ENCODE measurements around the gene CD70. TPM values are rescaled to one million over a fixed set of nuclear protein-coding genes. Genes with fewer than 3 reads are reported as not detected.
"Not testable (repeated sequence)": the region's sequence is repeated elsewhere in the genome, so short reads cannot be mapped to it uniquely, and the experiment has no call there.

Gene CD70
- polyA plus RNA-seq, 2 donors: 0.20 to 0.26 TPM

- 44 to 58% methylated on average over 6 of the region's 6 CpGs for WGBS, 2 donors
- Histone ChIP-seq H3K27me3 (ENCODE audit: control insufficient read depth in 1 of 2, insufficient read depth in 2 of 2, low read length in 2 of 2) (no peaks in the 10 kb centered on the region), H3K4me3 (ENCODE audit: low read depth in 1 of 2, low read length in 2 of 2) (no peak overlapping the region)
These were observed 22.8 kb upstream of the CD70 start for GRCh38 chr19:6613711-6614110.

DNA sequence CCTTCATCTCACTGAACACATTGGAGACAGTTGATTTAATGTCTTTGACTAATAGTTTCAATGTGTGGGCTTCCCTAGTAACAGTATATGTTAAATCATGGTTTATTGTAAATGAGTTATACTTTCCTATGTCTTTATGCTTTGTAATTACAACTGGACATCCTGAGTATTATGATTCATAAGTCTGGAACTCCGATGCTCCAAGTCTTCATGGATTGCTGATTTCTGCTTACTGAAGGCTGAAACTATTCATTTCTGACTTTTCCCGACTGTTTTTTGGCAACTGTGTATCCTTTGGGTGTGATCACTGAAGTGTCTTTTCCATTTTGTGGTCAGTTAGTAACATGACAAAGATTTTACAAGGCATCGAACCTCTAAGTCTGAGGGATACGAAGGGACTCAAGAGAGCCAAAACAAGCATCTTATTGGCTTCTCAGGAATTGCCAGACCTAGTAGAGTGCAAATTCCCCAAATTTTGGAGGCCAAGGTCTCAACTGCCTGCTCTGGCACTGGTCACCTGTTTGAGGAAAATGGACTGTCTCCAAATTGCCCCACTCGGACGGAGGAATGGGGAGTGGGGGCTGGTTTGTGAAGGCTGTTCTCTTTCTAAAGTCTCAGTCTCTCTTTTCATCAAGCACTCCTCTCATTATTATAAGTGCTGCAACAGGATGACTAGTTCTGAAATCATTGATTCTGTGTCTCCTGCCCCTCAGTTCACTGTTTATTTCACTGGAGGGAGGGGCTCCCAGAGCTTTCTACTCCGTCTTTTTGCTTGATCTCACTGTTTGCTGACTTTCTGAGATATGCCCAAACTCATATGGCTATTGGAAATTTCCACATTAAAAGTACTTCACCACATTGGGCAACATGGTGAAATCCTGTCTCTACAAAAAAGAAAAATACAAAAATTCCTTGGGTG, 20.2 kb upstream of the CD70 start:
- Histone ChIP-seq H3K4me1 (ENCODE audit: control insufficient read depth in 2 of 2, insufficient read depth in 2 of 2, low read length in 1 of 2) (no peaks in the 10 kb centered on the region), H3K27me3 (ENCODE audit: control insufficient read depth in 1 of 2, insufficient read depth in 2 of 2, low read length in 2 of 2) (no peaks in the 10 kb centered on the region), H3K4me3 (ENCODE audit: low read depth in 1 of 2, low read length in 2 of 2) (no peak overlapping the region), H3K9me3 (ENCODE audit: control insufficient read depth in 2 of 2, insufficient read depth in 1 of 2, low read depth in 1 of 2, low read length in 1 of 2) (no peaks in the 10 kb centered on the region), H3K36me3 (ENCODE audit: control insufficient read depth in 2 of 2, insufficient read depth in 2 of 2, low read length in 1 of 2) (no peaks in the 10 kb centered on the region), H3K27ac (ENCODE audit: low read depth in 2 of 2, low read length in 1 of 2) (no peak overlapping the region)
- 33 to 42% methylated on average over 7 of the region's 7 CpGs for WGBS, 2 donors

More at GRCh38 chr19:6613711-6614110, 22.8 kb upstream of the CD70 start:
- Histone ChIP-seq H3K9me3 (ENCODE audit: control insufficient read depth in 2 of 2, insufficient read depth in 1 of 2, low read depth in 1 of 2, low read length in 1 of 2) (peaks cover 0 to 3% of the 10 kb centered on the region in 2 donors), H3K36me3 (ENCODE audit: control insufficient read depth in 2 of 2, insufficient read depth in 2 of 2, low read length in 1 of 2) (no peaks in the 10 kb centered on the region), H3K27ac (ENCODE audit: low read depth in 2 of 2, low read length in 1 of 2) (no peak overlapping the region), H3K4me1 (ENCODE audit: control insufficient read depth in 2 of 2, insufficient read depth in 2 of 2, low read length in 1 of 2) (no peaks in the 10 kb centered on the region)

GRCh38 chr19:6608940-6609339, 18.0 kb upstream of the CD70 start:
- Histone ChIP-seq H3K36me3 (ENCODE audit: control insufficient read depth in 2 of 2, insufficient read depth in 2 of 2, low read length in 1 of 2) (no peaks in the 10 kb centered on the region), H3K4me3 (ENCODE audit: low read depth in 1 of 2, low read length in 2 of 2) (no peak overlapping the region), H3K27ac (ENCODE audit: low read depth in 2 of 2, low read length in 1 of 2) (no peak overlapping the region), H3K27me3 (ENCODE audit: control insufficient read depth in 1 of 2, insufficient read depth in 2 of 2, low read length in 2 of 2) (no peaks in the 10 kb centered on the region), H3K9me3 (ENCODE audit: control insufficient read depth in 2 of 2, insufficient read depth in 1 of 2, low read depth in 1 of 2, low read length in 1 of 2) (no peaks in the 10 kb centered on the region), H3K4me1 (ENCODE audit: control insufficient read depth in 2 of 2, insufficient read depth in 2 of 2, low read length in 1 of 2) (no peaks in the 10 kb centered on the region)
- WGBS, 2 donors: 56 to 62% methylated on average over 5 of the region's 5 CpGs

DNA sequence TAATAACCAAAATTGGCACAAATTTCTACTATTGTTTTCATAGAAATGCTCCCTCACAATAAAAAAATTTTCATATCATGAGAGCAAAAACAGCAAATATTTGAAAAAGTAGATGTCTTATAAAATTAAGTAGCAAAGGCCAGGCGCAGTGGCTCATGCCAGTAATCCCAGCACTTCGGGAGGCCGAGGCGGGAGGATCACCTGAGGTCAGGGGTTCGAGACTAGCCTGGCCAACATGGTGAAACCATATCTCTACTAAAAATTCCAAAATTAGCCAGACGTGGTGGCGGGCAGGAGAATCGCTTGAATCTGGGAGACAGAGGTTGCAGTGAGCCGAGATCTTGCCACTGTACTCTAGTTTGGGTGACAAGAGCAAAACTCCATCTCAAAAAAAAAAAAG, 17.2 kb upstream of the CD70 start:
- H3K27me3 ChIP-seq (ENCODE audit: control insufficient read depth in 1 of 2, insufficient read depth in 2 of 2, low read length in 2 of 2); H3K27ac ChIP-seq (ENCODE audit: low read depth in 2 of 2, low read length in 1 of 2); H3K9me3 ChIP-seq (ENCODE audit: control insufficient read depth in 2 of 2, insufficient read depth in 1 of 2, low read depth in 1 of 2, low read length in 1 of 2); H3K4me1 ChIP-seq (ENCODE audit: control insufficient read depth in 2 of 2, insufficient read depth in 2 of 2, low read length in 1 of 2); H3K4me3 ChIP-seq (ENCODE audit: low read depth in 1 of 2, low read length in 2 of 2); H3K36me3 ChIP-seq (ENCODE audit: control insufficient read depth in 2 of 2, insufficient read depth in 2 of 2, low read length in 1 of 2): not testable (repeated sequence)
- 83 to 90% methylated on average over 9 of the region's 9 CpGs for WGBS, 2 donors

DNA sequence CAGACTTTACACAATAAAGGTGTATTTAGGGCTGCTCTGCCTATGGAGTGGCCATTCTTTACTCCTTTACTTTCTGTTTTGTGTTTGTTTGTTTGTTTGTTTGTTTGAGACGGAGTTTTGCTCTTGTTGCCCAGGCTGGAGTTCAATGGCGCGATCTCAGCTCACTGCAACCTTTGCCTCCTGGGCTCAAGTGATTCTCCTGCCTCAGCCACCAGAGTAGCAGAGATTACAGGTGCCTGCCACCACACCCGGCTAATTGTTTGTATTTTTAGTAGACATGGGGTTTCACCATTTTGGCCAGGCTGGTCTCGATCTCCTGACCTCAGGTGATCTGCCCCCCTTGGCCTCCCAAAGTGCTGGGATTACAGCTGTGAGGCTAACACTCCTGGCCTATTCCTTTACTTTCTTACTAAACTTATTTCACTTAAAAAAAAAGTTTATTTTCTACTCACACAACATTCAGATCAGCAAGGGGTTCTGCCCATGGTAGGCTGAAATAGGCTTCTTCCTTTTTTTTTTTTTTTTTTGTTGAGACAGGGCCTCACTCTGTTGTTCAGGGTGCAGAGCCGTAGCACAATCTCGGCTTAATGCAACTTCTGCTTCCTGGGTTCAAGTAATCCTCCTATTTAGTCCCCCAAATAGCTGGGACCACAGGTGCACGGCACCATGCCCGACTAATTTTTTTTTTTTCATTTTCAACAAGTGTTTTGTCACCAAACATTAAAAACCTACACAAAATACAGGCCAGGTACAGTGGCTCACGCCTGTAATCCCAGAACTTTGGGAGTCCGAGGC, 15.5 kb upstream of the CD70 start:
- not testable (repeated sequence) for H3K4me1 ChIP-seq (ENCODE audit: control insufficient read depth in 2 of 2, insufficient read depth in 2 of 2, low read length in 1 of 2); H3K36me3 ChIP-seq (ENCODE audit: control insufficient read depth in 2 of 2, insufficient read depth in 2 of 2, low read length in 1 of 2); H3K27ac ChIP-seq (ENCODE audit: low read depth in 2 of 2, low read length in 1 of 2); H3K9me3 ChIP-seq (ENCODE audit: control insufficient read depth in 2 of 2, insufficient read depth in 1 of 2, low read depth in 1 of 2, low read length in 1 of 2); H3K27me3 ChIP-seq (ENCODE audit: control insufficient read depth in 1 of 2, insufficient read depth in 2 of 2, low read length in 2 of 2); H3K4me3 ChIP-seq (ENCODE audit: low read depth in 1 of 2, low read length in 2 of 2)
- WGBS, 2 donors: 82 to 85% methylated on average over 11 of the region's 11 CpGs

DNA sequence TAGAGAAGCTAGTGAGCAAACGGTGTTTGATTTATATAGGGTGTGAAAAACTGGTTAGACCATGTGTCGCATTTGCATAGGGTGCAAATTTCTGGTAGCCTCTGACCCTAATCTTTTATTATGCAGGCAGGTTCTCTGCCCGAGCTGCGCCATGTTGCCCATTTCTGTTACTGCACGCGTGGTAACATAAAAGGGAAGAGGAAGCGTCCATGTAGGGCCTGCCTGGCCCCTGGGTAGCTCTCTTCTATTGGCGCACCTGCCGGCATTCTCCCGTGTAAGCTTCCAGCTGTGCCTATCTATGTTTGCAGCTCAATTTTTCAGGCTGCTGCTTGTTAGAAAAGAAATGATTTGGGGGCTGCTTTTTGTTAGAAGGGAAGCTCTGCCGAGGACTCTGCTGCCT, 14.0 kb upstream of the CD70 start:
- 57 to 63% methylated on average over 11 of the region's 11 CpGs for WGBS, 2 donors

DNA sequence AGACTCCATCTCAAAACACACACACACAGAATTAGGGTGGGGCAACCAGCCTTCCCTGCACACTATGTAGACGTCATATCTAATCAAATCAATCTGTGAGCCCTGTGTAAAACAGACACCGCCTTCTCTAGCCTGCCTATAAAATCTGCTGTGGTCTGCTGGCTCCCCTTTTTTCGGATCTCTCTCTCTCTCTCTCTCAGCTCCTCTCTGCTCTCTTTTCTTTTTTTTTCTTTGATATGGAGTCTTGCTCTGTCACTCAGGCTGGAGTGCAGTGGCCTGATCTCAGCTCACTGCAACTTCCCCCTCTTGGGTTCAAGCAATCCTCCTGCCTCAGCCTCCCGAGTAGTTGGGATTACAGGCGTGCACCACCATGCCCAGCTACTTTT, 11.8 kb upstream of the CD70 start:
- H3K4me1 ChIP-seq (ENCODE audit: control insufficient read depth in 2 of 2, insufficient read depth in 2 of 2, low read length in 1 of 2): no peaks in the 10 kb centered on the region
- WGBS, 2 donors: 74 to 78% methylated on average over 5 of the region's 5 CpGs
- no peaks in the 10 kb centered on the region for H3K9me3 ChIP-seq (ENCODE audit: control insufficient read depth in 2 of 2, insufficient read depth in 1 of 2, low read depth in 1 of 2, low read length in 1 of 2)
- H3K27ac ChIP-seq (ENCODE audit: low read depth in 2 of 2, low read length in 1 of 2): no peak overlapping the region
- H3K36me3 ChIP-seq (ENCODE audit: control insufficient read depth in 2 of 2, insufficient read depth in 2 of 2, low read length in 1 of 2): no peaks in the 10 kb centered on the region
- no peak overlapping the region for H3K4me3 ChIP-seq (ENCODE audit: low read depth in 1 of 2, low read length in 2 of 2)
- no peaks in the 10 kb centered on the region for H3K27me3 ChIP-seq (ENCODE audit: control insufficient read depth in 1 of 2, insufficient read depth in 2 of 2, low read length in 2 of 2)

More for the DNA sequence above, 14.0 kb upstream of the CD70 start:
- Histone ChIP-seq H3K36me3 (ENCODE audit: control insufficient read depth in 2 of 2, insufficient read depth in 2 of 2, low read length in 1 of 2) (no peaks in the 10 kb centered on the region), H3K9me3 (ENCODE audit: control insufficient read depth in 2 of 2, insufficient read depth in 1 of 2, low read depth in 1 of 2, low read length in 1 of 2) (no peaks in the 10 kb centered on the region), H3K27me3 (ENCODE audit: control insufficient read depth in 1 of 2, insufficient read depth in 2 of 2, low read length in 2 of 2) (no peaks in the 10 kb centered on the region), H3K4me1 (ENCODE audit: control insufficient read depth in 2 of 2, insufficient read depth in 2 of 2, low read length in 1 of 2) (no peaks in the 10 kb centered on the region), H3K27ac (ENCODE audit: low read depth in 2 of 2, low read length in 1 of 2) (no peak overlapping the region), H3K4me3 (ENCODE audit: low read depth in 1 of 2, low read length in 2 of 2) (no peak overlapping the region)

GRCh38 chr19:6601537-6602052, 10.6 kb upstream of the CD70 start:
- H3K27me3 ChIP-seq (ENCODE audit: control insufficient read depth in 1 of 2, insufficient read depth in 2 of 2, low read length in 2 of 2); H3K9me3 ChIP-seq (ENCODE audit: control insufficient read depth in 2 of 2, insufficient read depth in 1 of 2, low read depth in 1 of 2, low read length in 1 of 2); H3K4me3 ChIP-seq (ENCODE audit: low read depth in 1 of 2, low read length in 2 of 2); H3K27ac ChIP-seq (ENCODE audit: low read depth in 2 of 2, low read length in 1 of 2); H3K4me1 ChIP-seq (ENCODE audit: control insufficient read depth in 2 of 2, insufficient read depth in 2 of 2, low read length in 1 of 2); H3K36me3 ChIP-seq (ENCODE audit: control insufficient read depth in 2 of 2, insufficient read depth in 2 of 2, low read length in 1 of 2): not testable (repeated sequence)
- WGBS, 2 donors: 66 to 71% methylated on average over 15 of the region's 15 CpGs

- not testable (repeated sequence) for H3K27ac ChIP-seq (ENCODE audit: low read depth in 2 of 2, low read length in 1 of 2)
These were observed 10.1 kb upstream of the CD70 start for GRCh38 chr19:6600951-6601536.

More at GRCh38 chr19:6600951-6601536, 10.1 kb upstream of the CD70 start:
- not testable (repeated sequence) for H3K4me1 ChIP-seq (ENCODE audit: control insufficient read depth in 2 of 2, insufficient read depth in 2 of 2, low read length in 1 of 2); H3K4me3 ChIP-seq (ENCODE audit: low read depth in 1 of 2, low read length in 2 of 2); H3K9me3 ChIP-seq (ENCODE audit: control insufficient read depth in 2 of 2, insufficient read depth in 1 of 2, low read depth in 1 of 2, low read length in 1 of 2); H3K36me3 ChIP-seq (ENCODE audit: control insufficient read depth in 2 of 2, insufficient read depth in 2 of 2, low read length in 1 of 2); H3K27me3 ChIP-seq (ENCODE audit: control insufficient read depth in 1 of 2, insufficient read depth in 2 of 2, low read length in 2 of 2)
- WGBS, 2 donors: 83 to 86% methylated on average over 10 of the region's 10 CpGs

Measured in esophagus (tissue), 2 donors.